ENCODE measurements around the gene FABP3.

GRCh38 chr1:31335007-31335406, 37.9 kb downstream of the FABP3 start:
- TF ChIP-seq CTCF (conservative IDR thresholded peaks at IDR 0.05 in 1 of 2, IDR thresholded peaks at IDR 0.05 in 1 of 2; ENCODE audit: low read depth in 1 of 2, low read length in 2 of 2), result peak; percentile 58 to 63
- no peak for TF ChIP-seq EZH2 (IDR thresholded peaks at IDR 0.05; ENCODE audit: low read length, missing control alignments)

Measured in fibroblast of lung (primary cell).